NCI-H2029 treated with DMSO at 0.1 percent for 48 hours (cell line): Measurements from ENCODE around the gene CCDC80.
"Not testable (repeated sequence)": the region's sequence is repeated elsewhere in the genome, so short reads cannot be mapped to it uniquely, and the experiment has no call there.

Experiments
- DNase-seq: peaks from one replicate; lab custom pipeline; 2025; lab: John Stamatoyannopoulos, UW

The CCDC80 gene

GRCh38 chr3:112583105-112583504 is 57.8 kb downstream of the CCDC80 start:
- no peak for DNase-seq

- DNase-seq = peak; percentile 39
Observed at GRCh38 chr3:112582244-112582874, 58.6 kb downstream of the CCDC80 start.

GRCh38 chr3:112579697-112580096 is 61.2 kb downstream of the CCDC80 start:
- DNase-seq = no peak

- no peak for DNase-seq
Observed at GRCh38 chr3:112579232-112579631, 61.7 kb downstream of the CCDC80 start.

GRCh38 chr3:112572701-112573100 is 68.2 kb downstream of the CCDC80 start:
- no peak for DNase-seq

GRCh38 chr3:112569265-112569664 is 71.7 kb downstream of the CCDC80 start:
- DNase-seq = no peak

- no peak for DNase-seq
Observed at GRCh38 chr3:112568642-112569041, 72.3 kb downstream of the CCDC80 start.

- no peak for DNase-seq
Observed at GRCh38 chr3:112564940-112565305, 76.0 kb downstream of the CCDC80 start.

- DNase-seq = not testable (repeated sequence)
Observed at GRCh38 chr3:112564247-112564939, 76.5 kb downstream of the CCDC80 start.

- DNase-seq = peak; percentile 99
Observed at GRCh38 chr3:112561734-112562529, 79.0 kb downstream of the CCDC80 start, which contains the start of the genes ATG3 and SLC35A5. Gene ATG3, minus strand, starts transcription at chr3:112561962. Its CDS starts 434 bp downstream, at chr3:112561528. Gene SLC35A5, plus strand, starts transcription at chr3:112562045. Its CDS starts 1,359 bp downstream, at chr3:112563404.

- no peak for DNase-seq
Observed at GRCh38 chr3:112561484-112561733, 79.5 kb downstream of the CCDC80 start.

GRCh38 chr3:112560721-112561483 is 80.0 kb downstream of the CCDC80 start:
- DNase-seq = peak; percentile 44

- DNase-seq = no peak
Observed at GRCh38 chr3:112560307-112560706, 80.6 kb downstream of the CCDC80 start.

- no peak for DNase-seq
Observed at GRCh38 chr3:112557976-112558375, 83.0 kb downstream of the CCDC80 start.

- no peak for DNase-seq
Observed at GRCh38 chr3:112555535-112556170, 85.3 kb downstream of the CCDC80 start.

- no peak for DNase-seq
Observed at GRCh38 chr3:112550859-112551258, 90.1 kb downstream of the CCDC80 start.
